Measurements from ENCODE around the gene ZNF432.
A peak's percentile ranks its signal among the peaks of the same experiment; 100 is the strongest.
"Not testable (repeated sequence)": the region's sequence is repeated elsewhere in the genome, so short reads cannot be mapped to it uniquely, and the experiment has no call there.

The ZNF432 gene

GRCh38 chr19:52028027-52028779 is 20.4 kb downstream of the ZNF432 start, which contains the start of gene ZNF614:
Gene ZNF614 (minus strand): TSS chr19:52028379. CDS start chr19:52025745, 2,634 bp downstream.
- peak within 1 kb of the TSS; percentile 91 for H3K27ac ChIP-seq (replicated peaks)

DNA sequence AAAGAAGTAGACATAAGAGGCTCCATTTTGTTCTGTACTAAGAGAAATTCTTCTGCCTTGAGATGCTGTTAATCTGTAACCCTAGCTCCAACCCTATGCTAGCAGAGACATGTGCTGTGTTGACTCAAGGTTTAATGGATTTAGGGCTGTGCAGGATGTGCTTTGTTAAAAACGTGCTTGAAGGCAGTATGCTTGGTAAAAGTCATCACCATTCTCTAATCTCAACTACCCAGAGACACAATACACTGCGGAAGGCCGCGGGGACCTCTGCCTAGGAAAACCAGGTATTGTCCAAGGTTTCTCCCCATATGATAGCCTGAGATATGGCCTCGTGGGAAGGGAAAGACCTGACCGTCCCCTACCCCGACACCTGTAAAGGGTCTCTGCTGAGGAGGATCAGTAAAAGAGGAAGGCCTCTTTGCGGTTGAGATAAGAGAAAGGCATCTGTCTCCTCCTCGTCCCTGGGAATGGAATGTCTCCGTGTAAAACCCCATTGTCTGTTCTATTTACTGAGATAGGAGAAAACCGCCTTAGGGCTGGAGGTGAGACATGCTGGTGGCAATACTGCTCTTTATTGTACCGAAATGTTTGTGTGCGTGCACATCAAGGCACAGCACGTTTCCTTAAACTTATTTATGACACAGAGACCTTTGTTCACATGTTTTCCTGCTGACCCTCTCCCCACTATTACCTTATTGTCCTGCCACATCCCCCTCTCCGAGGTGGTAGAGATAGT is 22.2 kb downstream of the ZNF432 start:
- DNase-seq (ENCODE audit: low read depth in 1 of 2, low spot score in 1 of 2); H3K27ac ChIP-seq (replicated peaks): not testable (repeated sequence)

More at GRCh38 chr19:52028027-52028779, 20.4 kb downstream of the ZNF432 start, which contains the start of gene ZNF614:
- TF ChIP-seq REST (IDR thresholded peaks at IDR 0.05; ENCODE audit: insufficient replicate concordance, low read depth), result peak; percentile 26
- peak; percentile 90 for TF ChIP-seq POLR2AphosphoS5 (IDR thresholded peaks at IDR 0.05; ENCODE audit: low read depth)
- TF ChIP-seq SPI1 (IDR thresholded peaks at IDR 0.05; ENCODE audit: borderline replicate concordance, low read depth), result no peak
- TF ChIP-seq, protein P1, sequence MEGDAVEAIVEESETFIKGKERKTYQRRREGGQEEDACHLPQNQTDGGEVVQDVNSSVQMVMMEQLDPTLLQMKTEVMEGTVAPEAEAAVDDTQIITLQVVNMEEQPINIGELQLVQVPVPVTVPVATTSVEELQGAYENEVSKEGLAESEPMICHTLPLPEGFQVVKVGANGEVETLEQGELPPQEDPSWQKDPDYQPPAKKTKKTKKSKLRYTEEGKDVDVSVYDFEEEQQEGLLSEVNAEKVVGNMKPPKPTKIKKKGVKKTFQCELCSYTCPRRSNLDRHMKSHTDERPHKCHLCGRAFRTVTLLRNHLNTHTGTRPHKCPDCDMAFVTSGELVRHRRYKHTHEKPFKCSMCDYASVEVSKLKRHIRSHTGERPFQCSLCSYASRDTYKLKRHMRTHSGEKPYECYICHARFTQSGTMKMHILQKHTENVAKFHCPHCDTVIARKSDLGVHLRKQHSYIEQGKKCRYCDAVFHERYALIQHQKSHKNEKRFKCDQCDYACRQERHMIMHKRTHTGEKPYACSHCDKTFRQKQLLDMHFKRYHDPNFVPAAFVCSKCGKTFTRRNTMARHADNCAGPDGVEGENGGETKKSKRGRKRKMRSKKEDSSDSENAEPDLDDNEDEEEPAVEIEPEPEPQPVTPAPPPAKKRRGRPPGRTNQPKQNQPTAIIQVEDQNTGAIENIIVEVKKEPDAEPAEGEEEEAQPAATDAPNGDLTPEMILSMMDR (IDR thresholded peaks at IDR 0.05; ENCODE audit: insufficient read depth, low read length), result no peak
- H3K4me3 ChIP-seq (replicated peaks; ENCODE audit: insufficient read depth, low read length), result peak within 1 kb of the TSS; percentile 59
- DNase-seq (ENCODE audit: low read depth in 1 of 2, low spot score in 1 of 2), result peak; percentile 80 to 89
- no peaks in the 10 kb centered on the region for H3K27me3 ChIP-seq (ENCODE audit: insufficient read depth, poor library complexity, severe bottlenecking)

GRCh38 chr19:52024478-52024877 is 24.2 kb downstream of the ZNF432 start:
- DNase-seq (ENCODE audit: low read depth in 1 of 2, low spot score in 1 of 2); H3K27me3 ChIP-seq (ENCODE audit: insufficient read depth, poor library complexity, severe bottlenecking); H3K4me3 ChIP-seq (replicated peaks; ENCODE audit: insufficient read depth, low read length); H3K27ac ChIP-seq (replicated peaks): not testable (repeated sequence)

More for the DNA sequence above, 22.2 kb downstream of the ZNF432 start:
- not testable (repeated sequence) for H3K27me3 ChIP-seq (ENCODE audit: insufficient read depth, poor library complexity, severe bottlenecking); H3K4me3 ChIP-seq (replicated peaks; ENCODE audit: insufficient read depth, low read length)

GRCh38 chr19:52022193-52022592 is 26.4 kb downstream of the ZNF432 start:
- TF ChIP-seq GABPA (IDR thresholded peaks at IDR 0.05; ENCODE audit: low read depth) (no peak), REST (IDR thresholded peaks at IDR 0.05; ENCODE audit: insufficient replicate concordance, low read depth) (no peak), SPI1 (IDR thresholded peaks at IDR 0.05; ENCODE audit: borderline replicate concordance, low read depth) (no peak), POLR2AphosphoS5 (IDR thresholded peaks at IDR 0.05; ENCODE audit: low read depth) (no peak)
- TF ChIP-seq, protein P1 (IDR thresholded peaks at IDR 0.05; ENCODE audit: insufficient read depth, low read length), result no peak
- DNase-seq (ENCODE audit: low read depth in 1 of 2, low spot score in 1 of 2), result no peak
- Histone ChIP-seq H3K27ac (replicated peaks) (no peak overlapping the region), H3K27me3 (ENCODE audit: insufficient read depth, poor library complexity, severe bottlenecking) (no peaks in the 10 kb centered on the region), H3K4me3 (replicated peaks; ENCODE audit: insufficient read depth, low read length) (no peak overlapping the region)
